Glomerular visceral epithelial cell (primary cell): ENCODE data around the gene HBP1.
"Not testable (repeated sequence)": the region's sequence is repeated elsewhere in the genome, so short reads cannot be mapped to it uniquely, and the experiment has no call there.

Experiments used
- DNase-seq: peaks from one replicate; pipeline ENCODE4 v3.0.0-alpha.2; 2016; ENCODE audit errors: extremely low spot score

The HBP1 gene, protein sequence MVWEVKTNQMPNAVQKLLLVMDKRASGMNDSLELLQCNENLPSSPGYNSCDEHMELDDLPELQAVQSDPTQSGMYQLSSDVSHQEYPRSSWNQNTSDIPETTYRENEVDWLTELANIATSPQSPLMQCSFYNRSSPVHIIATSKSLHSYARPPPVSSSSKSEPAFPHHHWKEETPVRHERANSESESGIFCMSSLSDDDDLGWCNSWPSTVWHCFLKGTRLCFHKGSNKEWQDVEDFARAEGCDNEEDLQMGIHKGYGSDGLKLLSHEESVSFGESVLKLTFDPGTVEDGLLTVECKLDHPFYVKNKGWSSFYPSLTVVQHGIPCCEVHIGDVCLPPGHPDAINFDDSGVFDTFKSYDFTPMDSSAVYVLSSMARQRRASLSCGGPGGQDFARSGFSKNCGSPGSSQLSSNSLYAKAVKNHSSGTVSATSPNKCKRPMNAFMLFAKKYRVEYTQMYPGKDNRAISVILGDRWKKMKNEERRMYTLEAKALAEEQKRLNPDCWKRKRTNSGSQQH

DNA sequence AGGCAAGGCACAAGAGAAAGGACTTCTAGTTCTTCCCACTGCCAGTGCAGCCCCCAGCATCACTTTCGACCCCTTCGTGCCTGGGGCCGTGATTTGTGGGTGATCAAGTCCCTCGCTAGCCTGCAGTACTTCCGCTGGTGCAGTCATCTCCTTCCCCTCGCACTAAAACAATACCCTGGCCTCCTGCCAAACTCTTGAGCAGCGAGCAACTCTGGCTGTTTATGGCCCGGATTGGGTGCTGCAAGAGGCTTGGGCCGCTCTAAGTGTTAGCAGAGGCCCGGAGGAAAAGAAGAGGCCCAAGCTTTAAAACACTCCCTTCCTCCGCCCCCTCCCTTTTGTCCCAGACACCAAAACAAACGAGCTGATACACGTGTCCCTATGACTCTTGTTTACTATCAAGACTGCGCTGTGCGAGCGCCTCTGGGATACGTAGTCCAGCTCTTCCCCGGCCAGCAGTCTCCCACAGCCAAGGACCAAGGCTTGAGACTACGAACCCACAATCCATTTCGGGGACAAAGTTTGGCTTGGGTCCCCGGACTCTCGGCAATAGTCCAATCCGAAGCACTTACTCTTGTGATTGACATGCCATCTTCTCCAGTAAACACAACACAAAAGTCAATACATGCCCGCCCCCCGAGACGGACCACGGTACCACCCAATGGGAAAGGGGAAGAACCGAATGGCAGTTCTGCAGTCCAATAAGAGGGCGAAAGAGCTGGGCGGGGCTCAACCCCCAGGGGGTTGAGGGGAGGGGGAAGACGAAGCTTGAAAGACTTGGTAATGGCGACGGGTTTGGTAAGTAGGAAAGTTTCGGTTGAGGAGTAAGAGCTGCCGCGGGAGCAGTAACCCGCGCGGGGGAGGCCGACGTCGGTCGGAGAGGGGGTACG lies at the start of gene HBP1:
Gene HBP1, plus strand, starts transcription at position 771 of the 887 bp plus-strand sequence. CDS start 10,891 bp downstream, outside the sequence.
- peak; percentile 100 for DNase-seq

DNA sequence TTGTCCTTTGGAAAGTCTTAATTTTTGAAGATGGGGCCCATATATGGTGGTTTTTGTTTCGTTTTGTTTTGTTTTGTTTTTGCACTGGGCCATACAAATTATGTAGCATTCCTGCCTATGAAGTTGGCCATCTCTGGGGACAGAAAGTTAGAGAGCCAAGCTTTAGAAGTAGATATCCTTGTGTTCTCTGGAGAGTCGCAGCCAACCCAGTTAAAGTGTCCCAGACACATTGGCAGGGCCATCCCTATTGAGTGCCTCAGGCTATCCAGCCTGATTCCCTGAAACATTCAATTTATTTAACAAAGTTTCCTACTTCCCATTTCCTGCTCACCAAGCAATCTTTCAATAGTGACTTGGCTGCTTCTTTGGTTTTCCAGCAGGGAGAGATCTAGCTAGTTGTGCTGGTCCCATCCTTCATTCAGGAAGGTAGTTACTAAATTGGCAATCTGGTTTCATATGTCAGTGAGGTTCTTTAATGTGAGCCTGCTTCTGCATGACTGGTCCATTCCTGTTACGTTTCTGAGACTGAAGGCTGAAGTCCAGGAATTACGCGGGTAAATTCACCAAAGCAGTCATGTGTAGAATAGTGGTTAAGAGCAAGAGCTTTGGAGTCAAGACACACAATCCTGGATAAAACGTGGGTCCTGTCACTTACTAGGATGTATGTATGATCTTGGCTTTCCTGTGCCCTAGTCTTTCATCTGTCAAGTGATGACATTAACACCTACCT lies 49.3 kb upstream of the HBP1 start:
- DNase-seq: peak; percentile 66

DNA sequence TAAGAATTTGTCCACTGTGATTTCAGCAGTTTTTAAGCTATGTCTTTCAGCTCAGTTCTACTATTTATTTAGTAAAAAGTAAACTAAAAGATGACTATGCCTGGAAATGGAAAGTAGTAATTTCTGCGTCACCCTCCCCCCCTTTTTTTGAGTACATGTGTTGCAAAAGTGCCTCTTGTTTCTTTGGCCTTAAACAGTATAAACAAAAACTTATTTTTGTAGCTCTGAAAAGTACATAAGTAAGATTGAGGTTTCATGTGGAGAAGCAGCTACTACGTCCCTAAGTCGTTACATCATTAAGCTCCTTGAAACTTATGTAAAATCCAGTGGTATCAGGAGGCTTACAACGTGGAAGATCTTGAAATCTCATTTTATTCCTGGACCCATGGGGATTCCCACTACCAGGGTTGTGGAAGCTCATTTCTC lies 46.3 kb upstream of the HBP1 start:
- no peak for DNase-seq

DNA sequence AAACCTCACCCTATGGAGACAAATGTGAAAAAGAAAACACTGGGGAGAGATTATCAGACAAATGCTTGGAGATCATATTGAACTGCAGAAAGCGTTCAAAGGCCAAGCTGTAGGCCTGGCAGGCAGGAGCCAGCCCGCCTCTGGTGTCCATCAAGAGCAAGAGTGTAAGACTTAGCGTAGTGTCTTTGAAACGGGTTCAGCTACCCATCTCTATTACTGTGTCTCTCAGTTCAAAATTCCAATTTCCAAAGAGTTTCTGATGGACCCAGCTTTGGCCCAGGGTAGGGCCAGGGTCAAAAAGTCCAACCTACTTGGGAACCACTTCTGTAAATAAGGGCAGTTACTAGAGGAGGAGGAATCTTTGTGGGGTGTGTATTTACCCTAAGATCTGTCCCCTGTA lies 45.4 kb upstream of the HBP1 start:
- DNase-seq: no peak

DNA sequence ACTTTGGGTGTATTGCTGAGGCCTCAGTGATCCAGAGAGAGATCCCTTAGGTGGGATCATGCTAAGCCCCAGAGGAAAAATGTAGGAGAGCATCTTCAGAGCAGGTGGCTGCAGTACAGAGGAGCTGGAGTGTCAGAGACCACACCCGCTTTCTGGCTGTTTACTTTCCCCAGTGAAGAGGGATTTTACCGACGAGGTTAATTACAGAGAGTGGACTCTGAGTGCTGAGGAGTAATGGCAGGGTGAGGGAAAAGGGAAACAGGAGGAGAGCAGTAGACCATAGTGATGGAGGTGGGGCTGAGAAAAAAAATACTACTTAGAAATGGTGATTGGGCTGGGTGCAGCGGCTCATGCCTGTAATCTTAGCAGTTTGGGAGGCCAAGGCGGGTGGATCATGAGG lies 43.3 kb upstream of the HBP1 start:
- DNase-seq: no peak

DNA sequence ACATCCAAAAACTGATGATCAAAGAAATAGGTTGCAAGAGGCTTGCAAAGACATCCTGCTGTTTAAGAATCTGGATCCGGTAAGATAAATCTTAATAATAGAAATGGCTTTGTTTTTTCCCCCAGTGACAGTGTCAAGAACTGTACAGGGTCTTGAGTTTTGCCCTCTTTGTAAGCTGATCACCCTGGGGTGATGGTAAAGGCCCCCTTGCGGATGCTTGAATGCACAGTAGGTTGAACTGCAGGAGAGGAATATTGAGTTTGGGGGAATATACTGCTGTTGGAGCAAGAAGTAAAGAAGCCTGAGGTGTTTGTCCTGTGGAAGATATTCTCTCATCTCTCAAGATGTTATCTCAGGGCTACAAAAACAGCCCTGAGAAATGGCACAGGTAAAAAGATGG lies 40.6 kb upstream of the HBP1 start:
- DNase-seq: no peak

DNA sequence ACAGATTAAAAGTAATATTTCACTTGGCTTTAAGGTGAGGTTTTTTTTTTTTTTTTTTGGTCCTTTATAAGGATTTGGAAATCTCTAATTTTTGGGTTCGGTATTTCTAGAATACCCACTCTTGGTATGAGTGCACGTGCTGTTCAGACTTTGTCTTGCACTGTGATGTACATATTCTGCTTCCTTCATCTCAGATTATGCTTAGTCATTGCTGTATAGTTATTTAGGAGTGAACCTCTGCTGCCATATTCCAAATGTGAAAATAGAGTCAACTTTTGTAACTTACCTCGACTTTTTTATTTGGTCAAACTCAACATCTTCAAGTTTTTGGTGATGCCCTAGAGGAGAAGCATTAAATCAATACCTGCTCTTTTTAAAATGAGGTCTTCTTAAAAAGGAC lies 40.1 kb upstream of the HBP1 start:
- no peak for DNase-seq

DNA sequence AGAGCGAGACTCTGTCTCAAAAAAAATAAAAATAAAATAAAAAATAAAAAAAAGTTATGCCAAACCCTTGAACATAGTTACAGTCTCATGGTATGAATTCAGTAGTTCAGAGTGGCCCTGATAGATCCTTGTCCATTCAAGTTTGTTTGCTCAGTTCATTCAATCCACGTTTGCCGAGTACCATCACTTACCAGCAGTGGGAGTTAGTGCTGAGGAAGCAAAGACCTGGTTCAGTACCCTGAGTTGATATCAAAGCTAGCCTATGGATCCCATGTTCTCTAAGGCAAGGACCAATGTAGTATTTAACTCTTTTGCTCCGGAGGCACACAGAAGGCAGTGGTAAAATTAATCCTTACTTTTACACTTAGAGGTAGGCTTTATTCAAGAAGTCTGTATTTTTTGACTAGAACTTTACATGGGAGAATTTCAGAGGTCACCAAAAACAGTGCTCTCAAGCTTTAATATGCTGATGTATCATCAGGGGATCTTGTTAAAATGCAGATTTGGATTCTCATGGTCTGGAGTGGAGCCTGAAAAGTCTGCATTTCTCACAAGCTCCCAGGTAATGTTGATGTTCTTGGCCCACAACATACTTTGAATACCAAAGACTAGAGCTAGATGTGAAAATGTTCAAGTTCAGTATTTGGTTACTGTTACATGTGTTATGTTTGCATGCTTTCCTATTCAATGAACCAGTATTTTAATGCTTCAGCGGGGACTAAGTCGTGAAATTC lies 38.1 kb upstream of the HBP1 start:
- DNase-seq: no peak

DNA sequence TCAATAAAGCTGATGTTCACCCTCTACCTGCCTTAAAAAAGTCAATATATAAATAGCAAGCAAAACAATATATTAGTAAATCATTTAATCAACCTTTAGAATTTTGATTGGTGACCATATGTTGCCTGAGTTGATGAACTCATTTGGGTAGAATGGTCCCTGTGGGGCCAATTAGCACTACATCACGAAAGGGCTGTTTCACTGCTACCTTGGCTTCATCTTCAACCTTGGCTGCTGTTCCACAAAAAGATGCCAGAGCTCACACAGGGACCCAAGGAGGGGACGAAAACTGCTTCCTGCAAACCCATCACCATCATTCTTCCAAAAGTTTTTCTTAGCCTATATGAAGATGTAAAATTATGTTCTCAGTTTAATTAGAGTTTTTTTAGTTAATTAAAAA lies 35.4 kb upstream of the HBP1 start:
- DNase-seq: no peak

DNA sequence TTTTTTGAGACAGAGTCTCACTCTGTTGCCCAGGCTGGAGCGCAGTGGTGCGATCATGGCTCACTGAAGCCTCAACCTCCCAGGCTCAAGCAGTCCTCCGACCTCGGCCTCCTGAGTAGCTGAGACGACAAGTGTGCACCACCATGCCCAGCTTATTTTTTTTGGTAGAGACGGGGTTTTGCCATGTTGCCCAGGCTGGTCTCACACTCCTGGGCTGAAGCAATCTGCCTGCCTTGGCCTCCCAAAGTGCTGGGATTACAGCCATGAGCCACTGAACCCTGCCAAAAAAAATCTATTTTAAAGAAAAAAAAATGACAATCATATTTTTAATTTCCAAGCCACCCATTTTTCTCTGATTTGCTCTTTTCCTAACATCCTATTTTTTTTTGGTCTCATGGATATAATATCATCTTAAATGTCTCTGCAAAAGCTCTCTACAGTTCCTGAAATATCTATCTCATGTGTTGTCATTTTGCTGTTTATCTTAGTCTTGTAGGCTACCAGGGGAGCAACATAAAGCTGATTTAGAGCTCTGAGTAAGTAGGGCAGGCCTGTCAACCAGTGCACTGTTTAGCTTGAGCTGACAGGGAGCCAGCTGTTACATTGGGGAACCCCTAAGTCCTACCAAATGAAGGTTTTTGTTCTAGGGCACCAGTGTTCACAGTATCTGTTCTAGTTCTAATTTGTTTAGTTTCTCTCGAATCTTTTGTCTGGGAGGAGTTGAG lies 29.9 kb upstream of the HBP1 start:
- no peak for DNase-seq

DNA sequence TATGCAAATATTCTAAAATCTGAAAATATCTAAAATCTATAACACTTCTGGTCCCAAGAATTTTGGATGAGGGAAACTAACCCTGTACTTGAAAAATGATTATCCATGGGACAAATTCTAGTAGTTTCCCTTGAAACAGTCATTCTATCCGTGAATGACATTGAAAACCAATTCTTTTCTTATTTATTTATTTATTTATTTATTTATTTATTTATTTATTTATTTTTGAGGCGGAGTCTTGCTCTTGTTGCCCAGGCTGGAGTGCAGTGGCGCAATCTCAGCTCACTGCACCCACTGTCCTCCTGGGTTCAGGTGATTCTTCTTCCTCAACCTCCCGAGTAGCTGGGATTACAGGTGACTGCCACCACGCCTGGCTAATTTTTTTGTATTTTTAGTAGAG lies 24.9 kb upstream of the HBP1 start:
- DNase-seq: not testable (repeated sequence)

DNA sequence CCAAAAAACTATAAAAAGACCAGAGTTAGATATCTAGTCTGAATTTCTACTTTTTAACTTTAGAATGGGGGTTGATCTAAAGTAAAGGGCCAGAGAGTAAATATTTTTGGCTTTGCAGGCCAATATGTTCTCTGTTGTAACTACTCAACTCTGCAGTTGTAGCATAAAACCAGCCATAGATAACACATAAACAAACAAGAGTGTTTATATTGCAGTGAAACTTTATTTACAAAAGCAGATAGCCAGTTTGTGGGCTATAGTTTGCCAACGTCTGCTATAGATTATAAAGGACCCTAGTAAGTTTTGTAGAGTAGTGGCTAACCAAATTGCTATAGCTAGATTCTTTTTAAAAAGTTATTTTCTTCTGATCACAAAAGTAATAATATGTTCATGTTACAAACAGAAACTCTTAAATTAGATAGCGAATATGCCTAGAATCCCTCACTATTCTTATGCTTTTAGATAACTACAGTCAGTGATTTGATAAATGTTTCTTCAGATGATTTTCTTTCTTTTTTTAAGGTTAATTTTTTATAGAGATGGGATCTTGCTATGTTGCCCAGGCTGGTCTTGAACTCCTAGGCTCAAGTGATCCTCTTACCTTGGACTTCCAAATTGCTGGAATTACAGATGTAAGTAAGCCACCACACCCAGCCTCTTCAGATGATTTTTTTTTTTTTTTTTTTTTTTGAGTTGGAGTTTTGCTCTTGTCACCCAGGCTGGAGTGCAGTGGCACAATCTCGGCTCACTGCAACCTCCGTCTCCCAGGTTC lies 23.6 kb upstream of the HBP1 start:
- DNase-seq: no peak

DNA sequence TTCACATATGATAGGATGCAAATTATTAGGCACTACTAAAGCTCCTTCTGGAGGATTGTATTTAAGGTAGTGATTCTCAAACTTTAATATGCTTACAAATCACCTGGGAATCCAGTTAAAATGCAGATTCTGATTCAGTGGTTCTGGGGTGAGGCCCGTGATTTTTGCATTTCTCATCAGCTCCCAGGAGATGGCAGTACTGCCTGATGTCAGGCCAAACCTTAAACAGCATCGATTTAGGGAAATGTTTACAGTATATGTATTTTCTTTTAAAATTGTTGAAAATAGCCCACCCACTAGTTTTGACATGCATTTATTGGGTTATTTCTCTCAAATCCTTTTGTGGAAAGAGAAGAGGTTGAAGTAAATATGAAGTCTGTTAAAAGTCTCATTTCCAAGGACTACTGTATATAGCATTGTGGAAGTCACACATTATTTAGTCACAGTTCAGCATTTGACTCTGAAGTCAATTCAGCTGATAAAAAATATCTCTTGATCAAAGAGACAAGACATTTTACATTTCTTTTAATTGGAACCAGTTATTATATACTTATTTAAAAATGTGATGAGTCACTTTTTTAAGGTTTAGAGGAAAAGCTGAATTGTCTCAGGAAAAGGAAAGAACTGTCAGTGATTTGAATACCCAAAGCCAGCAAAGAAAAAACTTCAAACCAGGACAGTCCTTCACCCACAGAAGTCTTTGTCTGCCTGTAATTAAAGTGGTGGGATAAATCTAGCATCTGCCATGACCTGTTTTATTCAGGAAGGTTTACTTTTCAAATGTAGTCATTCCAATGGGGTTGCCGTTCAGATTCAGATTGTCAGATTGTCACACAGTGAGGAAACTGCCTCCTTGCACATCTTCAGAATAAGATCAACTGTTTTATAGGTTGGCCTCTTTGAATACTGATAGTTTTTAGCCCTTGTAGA lies 21.1 kb upstream of the HBP1 start:
- peak; percentile 26 for DNase-seq

DNA sequence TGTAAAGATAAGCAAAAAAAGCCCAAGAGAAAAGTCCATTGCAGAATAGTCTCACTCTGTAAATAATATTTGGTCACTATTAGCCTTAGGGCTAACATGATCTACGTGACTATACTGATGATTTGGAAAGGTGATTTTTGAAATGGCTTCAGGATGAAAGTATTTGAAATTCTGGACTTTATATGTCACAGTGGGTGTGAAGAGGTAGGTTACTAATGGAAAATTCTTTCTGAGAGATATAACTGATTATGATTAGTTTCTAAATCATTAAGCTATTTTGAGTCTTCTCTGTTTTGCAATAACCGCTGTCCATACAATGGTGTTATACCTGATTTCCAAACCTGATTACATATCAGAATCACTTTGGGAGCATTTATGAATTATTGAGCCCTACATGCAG lies 20.1 kb upstream of the HBP1 start:
- DNase-seq: no peak

DNA sequence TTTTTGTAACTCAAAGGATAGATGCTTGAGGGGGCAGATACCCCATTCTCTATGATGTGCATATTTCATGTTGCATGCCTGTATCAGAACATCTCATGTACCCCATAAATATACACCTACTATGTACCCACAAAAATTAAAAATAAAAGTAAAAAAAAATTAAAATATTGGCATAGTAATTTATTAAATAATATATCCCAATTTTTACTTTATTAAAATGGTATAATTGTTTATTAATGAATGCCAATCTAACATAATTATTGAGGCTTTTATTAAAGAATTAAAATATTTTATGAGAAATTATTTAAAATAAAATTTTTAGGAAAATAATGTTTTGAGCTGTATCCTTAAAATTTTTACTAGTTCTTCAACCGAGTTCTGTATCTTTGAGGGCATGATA lies 18.9 kb upstream of the HBP1 start:
- no peak for DNase-seq

DNA sequence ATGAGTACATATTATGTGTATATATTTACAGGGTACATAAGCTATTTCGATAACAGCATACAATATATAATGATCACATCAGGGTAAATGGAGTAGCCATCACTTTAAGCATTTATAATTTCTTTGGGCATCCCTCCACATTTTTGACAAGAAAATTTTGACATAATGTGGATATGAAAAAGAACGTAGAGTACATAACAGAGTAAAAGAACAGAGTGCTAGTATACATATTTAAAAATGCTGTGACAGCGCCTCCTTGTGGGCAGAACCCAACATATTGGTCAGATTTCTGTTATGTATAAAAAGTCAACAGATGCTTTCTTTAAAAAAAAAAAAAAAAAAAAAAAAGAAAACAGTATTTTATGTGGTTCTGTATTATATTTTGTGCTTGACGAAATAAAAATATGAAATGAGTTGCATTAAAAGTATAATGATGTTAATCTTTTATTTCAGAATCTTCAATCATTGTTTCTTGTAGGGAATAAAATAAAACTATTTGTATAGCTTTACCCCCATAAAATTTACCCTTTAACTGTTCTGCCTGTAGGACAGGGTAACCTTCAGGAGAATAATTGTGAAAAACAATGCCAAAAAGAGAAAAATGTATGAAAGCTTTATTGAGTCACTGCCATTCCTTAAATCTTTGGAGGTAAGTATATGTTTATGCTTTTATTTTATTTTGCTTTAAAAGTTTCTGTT lies 18.3 kb upstream of the HBP1 start:
- peak; percentile 70 for DNase-seq

DNA sequence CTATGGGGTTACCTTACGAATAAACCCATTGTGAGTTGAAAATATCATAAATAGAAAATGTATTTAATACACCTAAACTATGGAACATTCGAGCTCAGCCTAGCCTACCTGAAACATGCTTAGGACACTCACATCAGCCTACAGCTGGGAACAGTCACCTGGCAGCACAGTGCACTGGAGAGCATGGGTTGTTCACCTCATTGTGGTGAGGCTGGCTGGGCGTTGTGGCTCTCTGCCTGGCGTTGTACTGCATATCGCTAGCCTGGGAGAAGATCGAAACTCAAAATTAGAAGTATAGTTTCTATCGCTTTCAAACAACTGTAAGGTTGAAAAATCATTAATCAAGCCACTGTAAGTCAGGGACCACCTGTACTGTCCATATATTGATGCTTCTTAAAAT lies 17.3 kb upstream of the HBP1 start:
- no peak for DNase-seq

DNA sequence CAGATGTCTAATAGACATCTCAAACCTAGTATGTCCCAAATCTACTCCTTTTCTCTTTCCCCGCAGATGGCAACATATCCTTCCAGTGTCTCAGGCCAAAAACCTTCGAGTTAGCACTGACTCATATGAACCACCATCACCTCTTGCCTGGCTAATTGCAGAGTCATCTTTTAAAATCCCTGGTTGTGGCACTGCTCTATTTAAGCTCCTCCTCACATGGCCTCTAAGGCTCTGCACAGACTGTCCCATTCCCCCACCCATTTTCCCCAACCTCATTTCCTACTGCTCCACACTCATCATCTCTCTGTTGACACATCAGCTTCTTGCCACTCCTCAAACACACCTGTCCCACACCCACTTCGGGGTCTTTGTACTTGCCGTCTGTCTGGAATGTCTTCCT lies 16.8 kb upstream of the HBP1 start:
- no peak for DNase-seq
